IMR-90 (cell line): ENCODE results near the gene PRKG2. TPM values are rescaled to one million over a fixed set of nuclear protein-coding genes. Genes with fewer than 3 reads are reported as not detected.

ENCODE experiments used
- ATAC-seq: fragments of 200-7000 bp; cut with Tn5 transposase; 2 replicates; pipeline ENCODE4 v1.9.1; 2020; ENCODE audit warnings: low read depth, mild to moderate bottlenecking, moderate library complexity
- BruUV-seq: library from RNA; stranded (reverse); fragments of 400-500 nt; replicated peaks from 2 replicates; lab custom pipeline; 2021; lab: Mats Ljungman, UMichigan
- CTCF ChIA-PET: fragments of 300-600 bp; formaldehyde crosslinking; extraction: SDS; loops from one replicate; lab custom pipeline; 2021; ENCODE audit warnings: antibody characterized with exemption; lab: Yijun Ruan, JAX
- POLR2A ChIA-PET: fragments of 300-600 bp; sonication (Branson Sonifier 250); formaldehyde crosslinking; loops from one replicate; lab custom pipeline; 2022; ENCODE audit warnings: antibody characterized with exemption; ENCODE audit not compliant: unreplicated experiment; lab: Charles Lee
- DNase-seq: peaks from one replicate; pipeline ENCODE4 v3.0.0; 2013
- H2AFZ ChIP-seq: replicated peaks from 2 replicates; pipeline ENCODE3; 2013; ENCODE audit warnings: low read length, mild to moderate bottlenecking; ENCODE audit not compliant: poor library complexity
- H2AK5ac ChIP-seq: 2 replicates; pipeline ENCODE4 v1.6.1; 2013; ENCODE audit warnings: low read depth, low read length, inconsistent platforms
- H2AK9ac ChIP-seq: replicated peaks from 2 replicates; pipeline ENCODE3; 2013; ENCODE audit warnings: mild to moderate bottlenecking, low read depth, low read length, moderate library complexity; ENCODE audit not compliant: poor library complexity
- H2BK120ac ChIP-seq: 2 replicates; pipeline ENCODE4 v1.6.1; 2013; ENCODE audit warnings: low read depth, low read length, inconsistent platforms
- H2BK15ac ChIP-seq: 3 replicates; pipeline ENCODE4 v1.6.1; 2013; ENCODE audit warnings: low read depth, low read length, inconsistent platforms
- H2BK20ac ChIP-seq: 2 replicates; pipeline ENCODE4 v1.6.1; 2013; ENCODE audit warnings: low read depth, mild to moderate bottlenecking, inconsistent platforms, low read length, moderate library complexity
- H2BK5ac ChIP-seq: 2 replicates; pipeline ENCODE4 v1.6.1; 2013; ENCODE audit warnings: mild to moderate bottlenecking, low read depth, low read length, inconsistent platforms; ENCODE audit not compliant: poor library complexity, severe bottlenecking
- H3K14ac ChIP-seq: replicated peaks from 2 replicates; pipeline ENCODE4 v1.6.1; 2013; ENCODE audit warnings: low read depth, low read length, inconsistent platforms
- H3K18ac ChIP-seq: 2 replicates; pipeline ENCODE4 v1.6.1; 2013; ENCODE audit warnings: low read depth, low read length, control low read depth
- H3K23ac ChIP-seq: 2 replicates; pipeline ENCODE4 v1.6.1; 2013; ENCODE audit warnings: low read depth, low read length, inconsistent platforms
- H3K27ac ChIP-seq: 2 replicates; pipeline ENCODE4 v1.5.1; 2013; ENCODE audit warnings: mild to moderate bottlenecking, control low read depth, low read length; ENCODE audit not compliant: insufficient read depth
- H3K27me3 ChIP-seq: 2 replicates; pipeline ENCODE4 v1.6.1; 2013; ENCODE audit warnings: low read length; ENCODE audit not compliant: control insufficient read depth, insufficient read depth
- H3K36me3 ChIP-seq: 2 replicates; pipeline ENCODE4 v1.6.1; 2013; ENCODE audit warnings: low read length, mixed read lengths; ENCODE audit not compliant: control insufficient read depth, insufficient read depth
- H3K4ac ChIP-seq: 2 replicates; pipeline ENCODE4 v1.6.1; 2013; ENCODE audit warnings: low read depth, low read length, inconsistent platforms
- H3K4me1 ChIP-seq: 2 replicates; pipeline ENCODE4 v1.6.1; 2013; ENCODE audit warnings: low read length, mixed read lengths; ENCODE audit not compliant: control insufficient read depth, insufficient read depth
- H3K4me2 ChIP-seq: 2 replicates; pipeline ENCODE4 v1.6.1; 2013; ENCODE audit warnings: low read depth, mild to moderate bottlenecking, control low read depth, low read length, moderate library complexity
- H3K4me3 ChIP-seq: 2 replicates; pipeline ENCODE4 v1.5.1; 2013; ENCODE audit warnings: low read depth, mild to moderate bottlenecking, control low read depth, low read length, moderate library complexity; ENCODE audit not compliant: insufficient read depth
- H3K56ac ChIP-seq: 2 replicates; pipeline ENCODE4 v1.6.1; 2013; ENCODE audit warnings: low read length, inconsistent platforms; ENCODE audit not compliant: insufficient read depth; ENCODE audit errors: extremely low read depth
- H3K79me1 ChIP-seq, 2 experiments: 2 replicates each; pipeline ENCODE4 v1.6.1; 2013; ENCODE audit warnings: low read length in 2 of 2, inconsistent platforms in 1 of 2, low read depth in 1 of 2
- H3K9ac ChIP-seq: 2 replicates; pipeline ENCODE4 v1.6.1; 2013; ENCODE audit warnings: low read depth, low read length, control low read depth
- H3K9me1 ChIP-seq: 2 replicates; pipeline ENCODE4 v1.6.1; 2013; ENCODE audit warnings: low read length, inconsistent platforms; ENCODE audit not compliant: insufficient read depth
- H3K9me3 ChIP-seq: 2 replicates; pipeline ENCODE4 v1.6.1; 2013; ENCODE audit warnings: low read length; ENCODE audit not compliant: control insufficient read depth, insufficient read depth
- H4K20me1 ChIP-seq: 2 replicates; pipeline ENCODE4 v1.6.1; 2013; ENCODE audit warnings: low read length, inconsistent platforms; ENCODE audit not compliant: insufficient read depth
- H4K5ac ChIP-seq: 2 replicates; pipeline ENCODE4 v1.6.1; 2013; ENCODE audit warnings: mild to moderate bottlenecking, low read depth, low read length, control low read depth
- H4K8ac ChIP-seq, 2 experiments: 2 replicates each; pipeline ENCODE4 v1.6.1; 2013; ENCODE audit warnings: low read depth in 2 of 2, low read length in 2 of 2, control low read depth in 1 of 2, inconsistent platforms in 1 of 2
- H4K91ac ChIP-seq: 2 replicates; pipeline ENCODE4 v1.6.1; 2013; ENCODE audit warnings: low read depth, low read length, inconsistent platforms; ENCODE audit not compliant: insufficient read depth
- BHLHE40 ChIP-seq: fragments of 150-350 bp; IDR thresholded peaks from 2 replicates; pipeline ENCODE4 v1.6.1; 2016; ENCODE audit warnings: mild to moderate bottlenecking, low read depth, low read length
- CEBPB ChIP-seq: IDR thresholded peaks from 2 replicates; pipeline ENCODE4 v1.6.1; 2012; ENCODE audit warnings: low read depth, low read length, improper control_type of control experiment
- CHD1 ChIP-seq: IDR thresholded peaks from 2 replicates; pipeline ENCODE4 v1.6.1; 2012; ENCODE audit warnings: low read depth, low read length, improper control_type of control experiment
- FOS ChIP-seq: fragments of 150-350 bp; IDR thresholded peaks from 2 replicates; pipeline ENCODE4 v1.6.1; 2016; ENCODE audit warnings: low read depth, low read length
- MAFK ChIP-seq: IDR thresholded peaks from 2 replicates; pipeline ENCODE4 v1.6.1; 2012; ENCODE audit warnings: low read depth, low read length, improper control_type of control experiment
- MAZ ChIP-seq: IDR thresholded peaks from 2 replicates; pipeline ENCODE4 v1.6.1; 2012; ENCODE audit warnings: low read depth, mild to moderate bottlenecking, low read length, improper control_type of control experiment, moderate library complexity, borderline replicate concordance
- MXI1 ChIP-seq: IDR thresholded peaks from 2 replicates; pipeline ENCODE4 v1.6.1; 2012; ENCODE audit warnings: low read depth, mild to moderate bottlenecking, low read length, moderate library complexity, borderline replicate concordance
- NFE2L2 ChIP-seq: fragments of 150-350 bp; IDR thresholded peaks from 2 replicates; pipeline ENCODE4 v1.6.1; 2016; ENCODE audit warnings: low read depth, mild to moderate bottlenecking, low read length
- POLR2A ChIP-seq: IDR thresholded peaks from 2 replicates; pipeline ENCODE4 v1.6.1; 2012; ENCODE audit warnings: mild to moderate bottlenecking, low read depth, low read length
- RAD21 ChIP-seq: IDR thresholded peaks from 2 replicates; pipeline ENCODE4 v1.6.1; 2012; ENCODE audit warnings: low read length, improper control_type of control experiment
- RCOR1 ChIP-seq: IDR thresholded peaks from 2 replicates; pipeline ENCODE4 v1.6.1; 2012; ENCODE audit warnings: mild to moderate bottlenecking, low read length, improper control_type of control experiment; ENCODE audit not compliant: insufficient replicate concordance
- RFX5 ChIP-seq: IDR thresholded peaks from 2 replicates; pipeline ENCODE4 v1.8.0; 2012; ENCODE audit warnings: low read depth, mild to moderate bottlenecking, low read length, moderate library complexity
- SMC3 ChIP-seq: fragments of 150-350 bp; IDR thresholded peaks from 2 replicates; pipeline ENCODE4 v1.6.1; 2016; ENCODE audit warnings: low read depth, mild to moderate bottlenecking, antibody characterized with exemption, low read length, moderate library complexity
- WGBS, 2 experiments: methylation state at CpG; one replicate each; pipeline versions ENCODE4 v1.1.5 to v1.1.7; 2013; ENCODE audit warnings: missing lambda C conversion rate in 2 of 2; ENCODE audit not compliant: insufficient read length in 1 of 2; ENCODE audit errors: extremely low coverage in 2 of 2; 5-methylcytosine and 5-hydroxymethylcytosine counted together
- dilution Hi-C: fragments of 300-500 bp; cut with HindIII; formaldehyde crosslinking; loops from one replicate; pipeline ENCODE4 v1.14.3; 2018; ENCODE audit warnings: low sequenced_read_pairs; ENCODE audit not compliant: unreplicated experiment
- in situ Hi-C: fragments of 300-500 bp; cut with MboI; formaldehyde crosslinking; loops from 3 replicates; pipeline ENCODE4 v1.14.3; 2019; ENCODE audit warnings: low sequenced_read_pairs, inconsistent platforms, mixed read lengths
- intact Hi-C: fragments of 100-400 bp; cut with micrococcal nuclease; formaldehyde crosslinking; loops from 2 replicates; pipeline ENCODE4 v1.10.0; 2022
- polyA plus RNA-seq, 3 experiments: library from polyadenylated mRNA; depleted of rRNA; stranded (reverse); fragments of >200 nt; gene quantifications; 2 replicates each; pipeline ENCODE4 v1.2.3, GENCODE V29; 2012; ENCODE audit warnings: low replicate concordance in 1 of 3
- total RNA-seq: library from RNA; depleted of rRNA; stranded (reverse); fragments of >200 nt; gene quantifications from 2 replicates; pipeline ENCODE4 v1.2.3, GENCODE V29; 2012
- TF ChIP-seq, protein P1 (sequence below): conservative IDR thresholded peaks from 2 replicates; pipeline ENCODE4 v1.5.1; 2012; ENCODE audit warnings: mild to moderate bottlenecking, low read depth, low read length, improper control_type of control experiment
- TF ChIP-seq, protein P2 (sequence below): fragments of 150-350 bp; IDR thresholded peaks from 2 replicates; pipeline ENCODE4 v1.6.1; 2016; ENCODE audit warnings: low read depth, mild to moderate bottlenecking, low read length, moderate library complexity, borderline replicate concordance
- TF ChIP-seq, protein P3 (sequence below): fragments of 150-350 bp; IDR thresholded peaks from 2 replicates; pipeline ENCODE4 v1.6.1; 2017; ENCODE audit warnings: mild to moderate bottlenecking, antibody characterized with exemption, low read length, low read depth

Gene PRKG2
- total and polyA plus RNA-seq, 2 of the 4 experiments (the other 2 are of a cell fraction), result 0.44 to 2.0 TPM

DNA sequence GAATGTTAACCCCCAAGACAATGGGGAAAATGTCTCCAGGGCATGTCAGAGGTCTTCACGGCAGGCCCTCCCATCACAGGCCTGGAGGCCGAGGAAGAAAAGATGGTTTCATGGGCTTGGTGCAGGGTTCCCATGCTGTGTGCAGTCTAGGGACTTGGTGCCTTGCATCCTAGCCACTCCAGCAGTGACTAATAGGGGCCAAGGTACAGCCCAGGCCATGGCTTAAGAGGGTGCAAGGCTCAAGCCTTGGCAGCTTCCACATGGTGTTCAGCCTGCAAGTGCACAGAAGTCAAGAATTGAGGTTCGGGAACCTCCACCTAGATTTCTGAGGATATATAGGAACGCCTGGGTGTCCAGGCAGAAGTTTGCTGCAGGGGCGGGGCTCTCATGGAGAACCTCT lies 133.9 kb downstream of the PRKG2 start:
- POLR2A ChIA-PET, result no interaction called here
- 80% methylated on average over 2 of the region's 5 CpGs; no CpG with 5 or more reads in 1 of the 2 experiments for WGBS, 2 experiments
- intact Hi-C loops, result no loop called here

More for the DNA sequence above, 133.9 kb downstream of the PRKG2 start:
- H3K9me1 ChIP-seq, result no peaks in the 10 kb centered on the region
- no peak overlapping the region for H3K14ac ChIP-seq
- no peak overlapping the region for H3K18ac ChIP-seq
- no peak overlapping the region for H2AK5ac ChIP-seq
- H2BK15ac ChIP-seq, result no peak overlapping the region
- no peak for TF ChIP-seq RCOR1
- no peak for TF ChIP-seq POLR2A
- TF ChIP-seq, protein P1, sequence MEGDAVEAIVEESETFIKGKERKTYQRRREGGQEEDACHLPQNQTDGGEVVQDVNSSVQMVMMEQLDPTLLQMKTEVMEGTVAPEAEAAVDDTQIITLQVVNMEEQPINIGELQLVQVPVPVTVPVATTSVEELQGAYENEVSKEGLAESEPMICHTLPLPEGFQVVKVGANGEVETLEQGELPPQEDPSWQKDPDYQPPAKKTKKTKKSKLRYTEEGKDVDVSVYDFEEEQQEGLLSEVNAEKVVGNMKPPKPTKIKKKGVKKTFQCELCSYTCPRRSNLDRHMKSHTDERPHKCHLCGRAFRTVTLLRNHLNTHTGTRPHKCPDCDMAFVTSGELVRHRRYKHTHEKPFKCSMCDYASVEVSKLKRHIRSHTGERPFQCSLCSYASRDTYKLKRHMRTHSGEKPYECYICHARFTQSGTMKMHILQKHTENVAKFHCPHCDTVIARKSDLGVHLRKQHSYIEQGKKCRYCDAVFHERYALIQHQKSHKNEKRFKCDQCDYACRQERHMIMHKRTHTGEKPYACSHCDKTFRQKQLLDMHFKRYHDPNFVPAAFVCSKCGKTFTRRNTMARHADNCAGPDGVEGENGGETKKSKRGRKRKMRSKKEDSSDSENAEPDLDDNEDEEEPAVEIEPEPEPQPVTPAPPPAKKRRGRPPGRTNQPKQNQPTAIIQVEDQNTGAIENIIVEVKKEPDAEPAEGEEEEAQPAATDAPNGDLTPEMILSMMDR, result no peak
- TF ChIP-seq, protein P2, sequence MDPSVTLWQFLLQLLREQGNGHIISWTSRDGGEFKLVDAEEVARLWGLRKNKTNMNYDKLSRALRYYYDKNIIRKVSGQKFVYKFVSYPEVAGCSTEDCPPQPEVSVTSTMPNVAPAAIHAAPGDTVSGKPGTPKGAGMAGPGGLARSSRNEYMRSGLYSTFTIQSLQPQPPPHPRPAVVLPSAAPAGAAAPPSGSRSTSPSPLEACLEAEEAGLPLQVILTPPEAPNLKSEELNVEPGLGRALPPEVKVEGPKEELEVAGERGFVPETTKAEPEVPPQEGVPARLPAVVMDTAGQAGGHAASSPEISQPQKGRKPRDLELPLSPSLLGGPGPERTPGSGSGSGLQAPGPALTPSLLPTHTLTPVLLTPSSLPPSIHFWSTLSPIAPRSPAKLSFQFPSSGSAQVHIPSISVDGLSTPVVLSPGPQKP, result no peak
- TF ChIP-seq FOS, result no peak
- TF ChIP-seq MAFK, result no peak
- TF ChIP-seq CEBPB, result no peak
- TF ChIP-seq NFE2L2, result no peak
- TF ChIP-seq, protein P3, sequence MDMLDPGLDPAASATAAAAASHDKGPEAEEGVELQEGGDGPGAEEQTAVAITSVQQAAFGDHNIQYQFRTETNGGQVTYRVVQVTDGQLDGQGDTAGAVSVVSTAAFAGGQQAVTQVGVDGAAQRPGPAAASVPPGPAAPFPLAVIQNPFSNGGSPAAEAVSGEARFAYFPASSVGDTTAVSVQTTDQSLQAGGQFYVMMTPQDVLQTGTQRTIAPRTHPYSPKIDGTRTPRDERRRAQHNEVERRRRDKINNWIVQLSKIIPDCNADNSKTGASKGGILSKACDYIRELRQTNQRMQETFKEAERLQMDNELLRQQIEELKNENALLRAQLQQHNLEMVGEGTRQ, result no peak
- no peak for TF ChIP-seq BHLHE40
- TF ChIP-seq RFX5, result no peak
- no peak for TF ChIP-seq MAZ
- no peak for TF ChIP-seq RAD21
- no peak for TF ChIP-seq CHD1
- TF ChIP-seq MXI1, result no peak
- TF ChIP-seq SMC3, result no peak
- no peak overlapping the region for H4K91ac ChIP-seq
- no peak overlapping the region for H2BK120ac ChIP-seq
- no peaks in the 10 kb centered on the region for H3K79me1 ChIP-seq
- no peaks in the 10 kb centered on the region for H3K27me3 ChIP-seq
- CTCF ChIA-PET, result no interaction called here
- no peak overlapping the region for H2BK5ac ChIP-seq
- in situ Hi-C loops, result no loop called here
- no peaks in the 10 kb centered on the region for H3K36me3 ChIP-seq
- no peak overlapping the region for H4K8ac ChIP-seq
- H2BK20ac ChIP-seq, result no peak overlapping the region
- no peak overlapping the region for H3K23ac ChIP-seq
- H3K27ac ChIP-seq, result no peak overlapping the region
- no peak overlapping the region for H4K5ac ChIP-seq
- H3K56ac ChIP-seq, result no peak overlapping the region
- H3K4me3 ChIP-seq, result no peak overlapping the region
- H3K4ac ChIP-seq, result no peak overlapping the region
- ATAC-seq (no peak), DNase-seq (no peak)
- no peaks in the 10 kb centered on the region for H3K9me3 ChIP-seq
- H2AFZ ChIP-seq, result no peak overlapping the region
- no peaks in the 10 kb centered on the region for H4K20me1 ChIP-seq
- dilution Hi-C loops, result no loop called here
- no peak overlapping the region for H3K4me2 ChIP-seq
- peaks cover 2% of the 10 kb centered on the region; the same call in 1 of the 2 replicates for H3K4me1 ChIP-seq
- H2AK9ac ChIP-seq, result no peak overlapping the region
- no peak overlapping the region for H3K9ac ChIP-seq
- BruUV-seq, result no TSS peak
